Stimulated activated CD8-positive, alpha-beta memory T cell treated with anti-CD3 and anti-CD28 coated beads, Interleukin-4, amount 100 ng/mL, for 48 hours (primary cell): ENCODE results near the gene GDF11.

Source experiments
- DNase-seq: peaks from one replicate; pipeline ENCODE4 v3.0.0-alpha.2; 2020

Gene GDF11

DNA sequence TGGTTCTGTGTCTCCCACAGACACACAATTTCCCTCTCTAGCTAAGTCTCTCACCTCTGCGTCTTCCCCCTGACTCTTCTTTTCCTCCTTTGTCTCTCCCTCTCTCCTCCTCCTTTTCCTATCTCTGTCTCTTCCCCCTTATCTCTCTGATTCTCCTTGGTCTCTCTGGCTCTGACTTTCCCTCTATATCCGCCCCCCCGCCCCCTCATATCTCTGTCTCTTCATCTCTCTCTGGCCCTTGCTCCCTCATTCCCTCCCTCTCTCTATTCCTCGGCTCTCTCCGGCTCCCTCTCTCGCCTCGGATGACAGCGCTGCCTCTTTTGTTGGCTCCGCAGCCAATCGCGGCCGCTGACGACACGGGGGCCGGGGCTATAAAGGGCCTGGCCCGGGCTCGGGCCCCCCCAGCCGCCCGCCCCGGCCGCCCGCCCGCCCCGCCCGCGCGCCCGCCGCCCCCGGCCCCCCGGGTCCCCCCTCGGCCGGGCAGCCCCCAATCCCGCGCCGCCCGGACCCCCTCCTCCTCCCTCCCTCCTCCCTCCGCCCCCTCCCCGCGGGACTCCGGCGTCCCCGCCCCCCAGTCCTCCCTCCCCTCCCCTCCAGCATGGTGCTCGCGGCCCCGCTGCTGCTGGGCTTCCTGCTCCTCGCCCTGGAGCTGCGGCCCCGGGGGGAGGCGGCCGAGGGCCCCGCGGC, at the start of gene GDF11:
Gene GDF11, plus strand, starts transcription at position 404 of the 687 bp plus-strand sequence. Its CDS starts 195 bp downstream, at position 599.
- DNase-seq = peak; percentile 85

- no peak for DNase-seq
These were observed 49.4 kb upstream of the GDF11 start for GRCh38 chr12:55693323-55694187.

DNA sequence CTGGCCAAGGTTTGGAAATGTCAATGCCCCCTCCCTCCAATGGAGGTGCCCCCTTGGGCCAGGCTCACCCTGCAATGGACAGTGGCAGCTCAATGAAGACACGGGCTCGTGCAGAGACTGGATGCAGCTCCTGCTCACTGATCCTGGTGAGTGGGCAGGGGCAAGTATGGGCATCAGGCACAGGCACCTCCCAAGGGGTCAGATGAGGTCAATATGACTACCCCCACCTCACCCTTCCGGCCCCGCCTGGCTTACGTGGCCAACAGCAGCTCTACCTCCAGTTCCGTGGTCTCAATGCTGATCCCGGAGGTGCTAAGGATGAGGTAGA, 48.8 kb upstream of the GDF11 start:
- DNase-seq = no peak

DNA sequence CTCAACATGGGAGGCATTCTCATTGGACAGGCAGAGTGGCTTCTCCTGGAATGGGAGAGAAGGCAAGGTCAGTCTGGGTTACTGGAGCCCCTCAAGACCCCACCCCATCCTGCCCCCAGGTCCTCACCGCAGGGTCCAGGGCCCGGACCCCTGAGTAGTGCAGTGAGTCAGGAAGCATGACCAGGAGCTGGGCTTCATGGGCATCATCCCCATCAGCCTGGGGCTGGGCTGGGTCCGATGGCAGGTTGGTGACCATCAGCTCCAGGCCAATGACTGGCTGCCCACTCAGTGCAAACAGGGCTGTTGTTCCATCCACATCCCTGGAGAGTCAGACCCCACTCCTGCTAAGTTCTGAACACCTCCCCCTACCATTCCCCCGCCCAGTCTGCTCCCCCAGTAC, 48.3 kb upstream of the GDF11 start:
- DNase-seq = no peak

GRCh38 chr12:55695349-55695748, 47.6 kb upstream of the GDF11 start:
- no peak for DNase-seq

- DNase-seq = no peak
These were observed 46.8 kb upstream of the GDF11 start for GRCh38 chr12:55696141-55696540.

DNA sequence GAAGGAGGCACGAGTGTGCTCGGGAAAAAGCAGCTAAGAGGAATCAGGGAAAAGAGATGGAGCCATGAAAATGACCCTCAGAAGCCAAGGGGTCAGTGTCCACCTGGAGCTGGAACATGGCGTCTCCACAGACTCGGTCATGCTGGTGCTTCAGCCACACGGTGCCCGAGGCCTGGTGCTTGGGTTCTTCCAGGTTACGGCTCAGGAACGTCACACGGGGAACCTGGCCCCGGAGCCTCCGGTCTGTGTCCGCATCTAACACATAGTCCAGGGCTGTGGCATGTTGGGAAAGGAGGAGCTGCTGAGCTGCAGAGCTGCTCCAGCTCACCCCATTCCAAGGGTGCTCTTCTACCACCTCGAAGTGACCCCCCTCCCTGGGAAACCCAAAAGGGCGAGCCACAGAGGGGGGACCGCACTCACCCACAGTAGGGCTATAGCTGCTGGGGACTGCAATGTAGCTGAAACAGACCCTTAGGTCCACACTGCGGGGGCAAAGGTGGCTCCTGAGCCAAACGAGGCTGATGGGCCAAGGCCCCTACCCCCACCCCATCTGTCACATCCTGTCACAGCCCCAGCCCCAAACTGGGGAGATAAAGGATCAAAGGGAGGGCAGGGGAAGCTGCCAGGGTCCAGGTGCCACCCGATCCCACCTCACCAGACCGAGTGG, 46.0 kb upstream of the GDF11 start:
- DNase-seq = no peak

DNA sequence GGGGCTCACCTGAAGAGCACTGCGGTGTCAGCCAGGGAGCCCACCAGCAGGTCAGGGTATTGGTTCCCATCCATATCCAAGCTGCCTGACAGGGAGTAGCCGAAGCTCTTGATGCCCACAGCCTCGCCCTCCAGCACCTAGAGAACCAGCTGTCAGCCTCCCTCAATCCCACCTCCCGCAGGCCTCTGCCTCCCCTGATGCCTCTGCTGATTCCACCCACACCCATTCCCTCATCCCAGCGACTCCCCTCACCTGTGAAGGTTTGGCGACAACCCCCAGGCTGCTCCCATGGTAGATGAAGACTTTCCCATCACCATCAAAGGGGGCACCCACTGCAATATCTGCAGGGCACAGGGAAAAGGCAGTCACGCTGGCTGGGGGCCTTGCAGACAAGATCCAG, 45.2 kb upstream of the GDF11 start:
- DNase-seq = no peak

DNA sequence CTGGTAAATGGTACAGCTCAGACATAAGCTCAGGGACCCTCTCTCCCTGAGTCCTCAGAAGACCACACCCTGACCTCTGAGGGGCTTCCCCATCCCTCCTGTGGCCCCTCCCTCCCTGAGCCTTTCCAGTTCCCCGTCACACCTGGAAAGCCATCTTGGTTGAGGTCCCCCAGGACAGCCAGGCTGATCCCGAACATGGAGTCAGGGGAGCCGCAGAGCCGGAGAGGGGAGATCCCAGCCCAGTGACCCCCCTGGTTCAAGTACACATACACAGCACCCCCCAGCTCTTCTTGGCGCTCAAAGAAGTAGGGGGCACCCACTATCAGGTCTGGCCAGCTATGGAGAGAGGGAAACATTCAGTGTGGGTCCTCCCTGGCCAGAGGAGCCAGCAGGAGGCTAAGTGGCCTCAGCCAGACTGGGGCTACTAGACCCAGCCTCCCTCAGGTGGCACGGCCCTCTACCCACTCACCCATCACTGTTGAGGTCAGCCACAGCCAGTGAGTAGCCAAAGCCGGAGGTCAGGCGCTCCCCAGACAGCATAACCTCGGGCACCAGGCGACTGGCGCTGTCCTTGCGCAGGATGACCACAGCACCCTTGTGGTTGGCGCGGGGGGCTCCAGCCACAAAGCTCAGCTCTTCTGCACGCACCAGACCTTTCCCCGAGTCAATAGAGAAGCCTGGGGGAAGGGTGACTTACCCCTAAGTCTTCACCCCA, 44.5 kb upstream of the GDF11 start:
- no peak for DNase-seq

- no peak for DNase-seq
These were observed 44.0 kb upstream of the GDF11 start for GRCh38 chr12:55698965-55699364.

DNA sequence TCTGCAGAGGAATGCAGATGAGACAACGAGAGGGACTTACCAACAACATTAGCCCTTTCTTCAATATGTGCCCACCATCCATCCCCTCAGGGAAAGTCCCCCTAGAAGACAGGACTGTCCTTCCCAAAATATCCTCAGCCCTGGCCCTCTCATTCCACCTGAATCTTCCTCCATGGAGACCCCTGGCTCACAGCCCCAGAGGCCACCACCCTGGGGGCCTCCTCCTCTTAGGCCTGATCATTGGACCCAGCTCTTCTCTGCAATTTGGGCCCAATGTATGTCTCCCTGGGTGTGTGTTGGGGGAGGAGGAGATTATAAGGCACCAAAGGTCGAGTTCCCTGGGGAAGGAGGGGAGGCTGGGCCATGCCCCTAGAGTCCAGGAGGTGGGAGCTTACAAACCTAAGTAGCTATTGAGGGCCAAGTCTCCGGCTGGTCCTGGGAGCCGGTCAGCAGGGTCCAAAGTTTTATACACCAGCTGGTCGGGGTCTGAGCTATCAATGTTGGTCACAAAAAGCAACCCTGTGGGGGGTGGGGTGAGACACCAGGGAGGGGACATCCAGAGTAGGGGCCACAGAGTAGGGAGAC, 43.4 kb upstream of the GDF11 start:
- DNase-seq = no peak

DNA sequence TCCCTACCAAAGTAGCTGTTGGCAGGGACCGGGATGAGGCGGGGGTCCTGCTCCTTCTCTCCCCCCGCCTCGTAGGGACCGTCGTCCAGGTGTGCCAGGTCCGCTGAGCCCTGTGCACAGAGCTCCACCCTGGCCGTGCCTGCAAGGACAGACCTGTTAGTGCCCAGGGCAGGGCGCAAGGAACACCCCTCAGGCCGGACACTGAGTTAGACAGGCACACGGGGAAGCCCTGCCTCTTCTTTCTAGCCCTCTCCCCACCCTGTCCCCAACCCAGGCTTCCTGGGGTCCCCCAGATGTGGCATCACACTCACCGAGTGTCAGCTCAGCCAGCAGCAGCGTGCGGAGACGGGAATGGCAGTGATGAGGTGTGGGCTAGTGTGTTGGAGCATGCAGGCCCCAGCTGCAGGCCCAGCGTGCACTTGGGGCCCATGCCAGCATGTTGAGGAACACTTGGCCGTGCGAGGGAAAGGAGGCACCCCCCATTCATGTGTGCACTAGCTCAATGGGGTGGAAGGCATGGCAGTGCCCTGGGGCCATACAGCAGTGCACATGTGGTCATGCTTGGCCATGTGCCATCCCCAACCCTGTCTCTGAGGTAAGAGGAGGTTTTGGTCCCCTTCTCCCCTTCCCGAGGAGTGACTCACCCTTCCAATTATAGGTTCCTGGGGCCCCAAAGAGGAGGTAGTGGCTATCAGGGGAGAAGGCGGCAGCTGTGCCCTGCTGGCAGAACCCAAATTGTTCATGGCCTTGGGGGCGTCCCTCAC, 42.5 kb upstream of the GDF11 start:
- no peak for DNase-seq

DNA sequence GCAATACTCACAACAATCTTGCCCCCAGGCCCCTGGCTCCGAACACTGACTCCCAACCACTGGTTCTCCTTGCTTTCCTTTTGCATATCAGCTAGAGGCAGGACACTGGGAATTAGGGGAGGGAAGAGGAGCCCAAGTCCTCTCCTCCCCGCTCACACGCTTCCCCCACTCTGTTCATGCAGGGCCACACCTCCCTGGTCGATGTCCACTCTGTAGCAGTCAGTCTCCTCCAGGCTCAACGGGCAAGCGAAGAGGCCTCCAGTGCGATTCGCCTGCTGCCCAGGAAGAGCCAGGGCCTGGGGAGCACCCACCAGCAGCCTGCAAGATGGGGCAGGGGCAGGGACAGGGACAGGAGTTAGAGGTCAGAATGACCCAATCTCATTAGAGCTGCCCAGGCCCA, 40.1 kb upstream of the GDF11 start:
- no peak for DNase-seq

DNA sequence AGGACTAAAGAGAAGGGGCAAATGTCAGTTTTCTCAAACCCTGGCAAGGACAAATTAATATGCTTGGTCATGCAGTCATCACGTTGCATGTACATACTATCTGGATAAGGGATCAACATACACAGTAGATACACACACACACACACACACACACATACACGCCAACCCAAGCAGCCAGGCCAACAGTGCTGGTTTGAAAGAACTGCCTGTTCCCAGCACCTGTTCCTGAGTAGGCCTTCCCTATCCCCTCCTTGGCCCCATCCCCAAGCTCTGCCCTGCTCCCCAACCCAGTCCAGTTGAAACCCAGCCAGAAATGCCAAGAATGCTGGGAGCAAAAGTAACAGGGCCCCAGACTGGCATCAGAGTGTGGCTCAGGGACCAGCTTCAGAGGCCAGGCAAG, 39.6 kb upstream of the GDF11 start:
- no peak for DNase-seq

DNA sequence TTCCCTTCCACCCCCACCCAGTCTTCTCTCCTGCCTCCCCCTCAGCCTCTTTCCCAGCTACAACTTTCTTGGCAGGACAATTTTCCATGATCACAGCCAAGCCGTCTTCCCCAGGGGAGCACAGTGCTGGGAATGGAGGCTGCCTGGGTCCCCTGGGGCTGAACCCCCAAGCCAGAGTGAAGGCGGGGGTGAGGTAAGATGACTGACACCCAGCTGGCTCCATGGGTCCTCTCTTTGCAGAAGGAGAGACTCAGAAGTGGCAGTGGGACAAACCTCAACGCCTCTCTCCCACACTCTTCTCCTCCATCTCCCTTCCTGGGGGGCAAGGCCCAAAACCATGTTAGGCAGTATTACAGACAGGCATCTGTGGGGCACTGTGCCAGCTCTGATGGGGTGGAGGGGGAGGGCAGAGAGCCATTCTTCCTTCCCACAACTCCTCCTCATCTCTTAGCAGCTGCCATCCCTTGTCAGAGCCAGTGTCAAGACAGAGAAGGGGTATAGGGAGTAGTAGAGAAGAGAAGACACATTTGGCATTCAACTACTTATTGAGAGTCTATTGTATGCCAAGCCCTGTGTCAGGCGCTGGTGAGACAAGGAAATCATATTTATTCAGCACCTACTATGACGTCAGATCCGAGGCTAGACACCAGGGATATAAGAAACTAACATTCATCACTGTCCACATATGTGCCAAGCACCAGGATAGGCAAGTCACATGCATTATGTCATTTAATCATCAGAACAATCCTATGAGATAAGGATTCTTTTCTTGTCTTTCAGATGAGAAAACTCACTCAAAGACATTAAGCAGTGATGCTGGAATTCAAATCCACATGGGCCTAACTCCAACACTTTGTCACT, 38.8 kb upstream of the GDF11 start:
- no peak for DNase-seq

DNA sequence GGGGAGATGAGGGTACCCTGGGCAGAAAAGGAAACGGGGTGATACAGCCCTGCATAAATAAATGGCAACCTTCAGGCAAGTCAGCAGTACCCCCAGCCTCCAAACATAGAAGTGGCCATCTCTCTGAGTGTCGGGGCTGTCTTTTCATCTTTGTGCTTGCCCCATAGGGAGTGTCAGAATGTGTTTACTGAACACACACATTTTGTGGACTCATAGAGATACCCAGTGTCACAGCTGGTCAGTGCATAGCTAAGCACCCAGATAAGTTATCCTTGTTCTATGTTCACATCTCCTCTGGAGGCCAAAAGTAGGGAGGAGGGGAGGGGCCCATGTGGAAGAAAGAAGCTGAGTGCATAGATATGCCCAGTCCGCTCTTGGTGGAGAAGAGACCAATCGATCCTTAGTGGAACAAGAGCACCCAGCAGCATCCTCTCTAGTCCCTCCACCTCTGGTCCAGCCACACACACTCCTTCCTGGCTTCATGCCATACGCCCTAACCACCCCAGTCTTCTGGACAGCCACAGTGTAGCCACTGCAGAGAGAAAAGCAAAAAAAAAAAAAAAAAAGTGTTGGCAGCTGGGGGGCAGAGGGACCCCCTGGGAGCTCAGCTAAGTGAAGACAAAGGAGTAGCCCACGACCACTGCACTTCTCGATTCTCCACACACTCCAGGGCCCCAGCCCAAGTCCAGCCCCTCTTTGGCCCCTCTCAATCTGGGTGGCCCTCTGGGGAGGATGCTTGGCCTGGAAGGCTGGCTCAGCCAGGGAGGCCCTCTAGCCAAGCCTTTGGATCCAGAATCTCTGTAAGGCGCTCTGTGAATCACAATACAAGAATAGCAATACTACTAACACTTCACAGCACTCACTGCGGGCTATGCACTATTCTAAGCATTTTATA, 37.9 kb upstream of the GDF11 start:
- no peak for DNase-seq

DNA sequence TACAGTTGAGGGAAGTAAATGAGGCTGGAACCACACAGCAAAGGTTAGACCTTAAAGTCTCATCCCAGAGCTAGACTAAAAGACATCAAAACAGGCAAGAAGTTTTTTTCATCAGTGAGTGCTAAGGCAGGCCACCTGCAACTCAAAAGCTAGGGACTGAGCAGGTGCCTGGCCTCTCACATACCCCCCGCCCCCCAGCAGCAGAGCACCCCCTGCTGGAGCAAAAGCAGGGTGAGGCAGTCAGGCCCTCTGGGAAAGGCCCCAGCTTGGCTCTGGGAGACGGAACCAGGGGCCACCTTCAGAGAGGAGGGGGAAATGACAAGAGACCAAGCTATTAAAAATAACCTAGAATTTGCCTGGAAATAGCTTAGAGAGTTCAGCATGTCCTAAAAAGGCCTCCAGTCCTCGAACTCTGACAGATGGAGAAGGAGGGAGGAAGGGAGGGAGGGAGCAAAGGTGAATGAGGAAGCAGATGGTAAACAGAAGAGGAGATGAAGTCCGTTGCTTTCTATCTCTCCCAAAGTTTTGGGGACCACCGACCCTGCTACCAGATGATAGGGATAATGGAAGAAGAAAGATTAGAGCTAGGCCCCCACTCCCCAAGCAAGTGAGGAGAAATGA, 37.0 kb upstream of the GDF11 start:
- DNase-seq = no peak

GRCh38 chr12:55706568-55707218, 36.2 kb upstream of the GDF11 start:
- DNase-seq = no peak

DNA sequence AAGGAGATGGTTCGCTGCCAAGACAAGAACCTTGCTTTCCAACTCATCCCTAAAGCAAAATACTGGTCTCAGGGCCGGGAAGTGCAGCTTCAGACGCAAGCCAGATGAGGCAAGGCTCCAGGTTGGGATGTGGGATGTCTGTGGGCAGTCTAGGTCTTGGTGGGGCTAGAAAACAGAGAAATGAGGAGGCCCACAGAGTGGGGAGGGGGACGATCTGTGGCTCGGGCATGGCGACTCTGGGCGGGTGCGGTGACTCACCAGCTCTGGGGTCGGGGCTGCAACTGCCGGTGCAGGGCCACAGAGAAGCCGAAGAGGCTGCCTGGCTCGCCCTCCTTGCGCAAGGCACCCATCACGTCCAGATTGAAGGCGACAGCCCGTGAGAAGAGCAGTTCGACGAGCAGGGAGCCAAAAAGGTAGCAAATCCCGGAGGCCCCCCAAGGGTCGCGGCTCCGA, 35.7 kb upstream of the GDF11 start:
- DNase-seq = no peak
